BE2C (cell line): ENCODE results near the gene TTLL6.
"Not testable (repeated sequence)": the region's sequence is repeated elsewhere in the genome, so short reads cannot be mapped to it uniquely, and the experiment has no call there.

Experiments used
- DNase-seq: peaks from one replicate; pipeline ENCODE4 v3.0.0-alpha.2; 2020
- H3K27me3 ChIP-seq: fragments of 250-450 bp; sonication (Bioruptor Pico); 2 replicates; pipeline ENCODE4 v1.5.1; 2020; ENCODE audit warnings: mild to moderate bottlenecking
- H3K36me3 ChIP-seq: fragments of 250-450 bp; sonication (Bioruptor Pico); 2 replicates; pipeline ENCODE4 v1.5.1; 2020; ENCODE audit warnings: mild to moderate bottlenecking
- H3K4me1 ChIP-seq: fragments of 250-450 bp; sonication (Bioruptor Pico); 2 replicates; pipeline ENCODE4 v1.5.1; 2020
- H3K4me3 ChIP-seq: 2 replicates; pipeline ENCODE4 v1.5.1; 2011; ENCODE audit warnings: low read depth, low read length
- H3K9me3 ChIP-seq: fragments of 250-450 bp; sonication (Bioruptor Pico); 2 replicates; pipeline ENCODE4 v1.5.1; 2020
- TF ChIP-seq, protein P1 (sequence below): IDR thresholded peaks from 2 replicates; pipeline ENCODE4 v1.5.1; 2012; ENCODE audit warnings: mild to moderate bottlenecking, low read depth, low read length

Gene TTLL6

DNA sequence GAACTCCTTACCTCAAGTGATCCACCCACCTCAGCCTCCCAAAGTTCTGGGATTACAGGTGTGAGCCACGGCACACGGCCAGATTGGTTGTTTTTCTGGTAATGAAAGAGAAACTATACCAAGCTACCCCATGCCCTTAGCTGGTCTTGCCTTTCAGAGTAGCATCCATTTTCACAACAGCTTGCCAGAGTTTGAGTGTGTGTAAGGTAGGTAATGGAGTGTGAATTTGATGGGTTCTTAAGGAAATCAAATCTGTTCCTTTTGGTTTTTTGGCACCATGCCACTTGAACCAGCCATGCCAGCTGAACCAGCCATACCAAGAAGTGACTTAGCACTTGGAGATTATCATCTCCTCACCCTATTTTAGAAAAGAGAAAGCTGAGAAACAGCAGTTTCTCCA, 18.9 kb upstream of the TTLL6 start:
- Histone ChIP-seq H3K4me3 (no peak overlapping the region), H3K27me3 (no peaks in the 10 kb centered on the region), H3K4me1 (no peaks in the 10 kb centered on the region; the same call in 1 of the 2 replicates), H3K36me3 (no peaks in the 10 kb centered on the region), H3K9me3 (no peaks in the 10 kb centered on the region)
- DNase-seq = no peak
- TF ChIP-seq, protein P1, sequence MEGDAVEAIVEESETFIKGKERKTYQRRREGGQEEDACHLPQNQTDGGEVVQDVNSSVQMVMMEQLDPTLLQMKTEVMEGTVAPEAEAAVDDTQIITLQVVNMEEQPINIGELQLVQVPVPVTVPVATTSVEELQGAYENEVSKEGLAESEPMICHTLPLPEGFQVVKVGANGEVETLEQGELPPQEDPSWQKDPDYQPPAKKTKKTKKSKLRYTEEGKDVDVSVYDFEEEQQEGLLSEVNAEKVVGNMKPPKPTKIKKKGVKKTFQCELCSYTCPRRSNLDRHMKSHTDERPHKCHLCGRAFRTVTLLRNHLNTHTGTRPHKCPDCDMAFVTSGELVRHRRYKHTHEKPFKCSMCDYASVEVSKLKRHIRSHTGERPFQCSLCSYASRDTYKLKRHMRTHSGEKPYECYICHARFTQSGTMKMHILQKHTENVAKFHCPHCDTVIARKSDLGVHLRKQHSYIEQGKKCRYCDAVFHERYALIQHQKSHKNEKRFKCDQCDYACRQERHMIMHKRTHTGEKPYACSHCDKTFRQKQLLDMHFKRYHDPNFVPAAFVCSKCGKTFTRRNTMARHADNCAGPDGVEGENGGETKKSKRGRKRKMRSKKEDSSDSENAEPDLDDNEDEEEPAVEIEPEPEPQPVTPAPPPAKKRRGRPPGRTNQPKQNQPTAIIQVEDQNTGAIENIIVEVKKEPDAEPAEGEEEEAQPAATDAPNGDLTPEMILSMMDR = no peak

DNA sequence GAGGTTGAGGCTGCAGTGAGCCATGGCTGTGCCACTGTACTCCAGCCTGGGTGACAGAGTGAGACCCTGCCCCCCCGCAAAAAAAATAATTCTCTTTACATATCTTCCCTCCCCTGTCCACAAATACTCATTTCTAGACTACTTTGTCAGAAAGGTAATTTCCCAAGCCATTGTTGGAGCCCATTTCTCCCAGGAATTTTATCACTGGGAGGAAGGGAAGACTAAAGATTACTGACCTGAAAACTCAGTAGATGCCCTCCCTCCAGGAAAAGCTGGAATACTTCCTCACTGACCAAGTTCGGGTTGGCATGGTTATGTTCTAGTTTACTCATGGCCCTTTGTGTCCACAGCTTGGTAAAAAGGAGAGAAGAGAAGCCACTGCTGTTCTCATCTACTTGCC, 17.9 kb upstream of the TTLL6 start:
- no peak overlapping the region for H3K4me3 ChIP-seq
- no peaks in the 10 kb centered on the region for H3K9me3 ChIP-seq
- H3K27me3 ChIP-seq = no peaks in the 10 kb centered on the region
- TF ChIP-seq, protein P1 = no peak
- H3K4me1 ChIP-seq = no peaks in the 10 kb centered on the region; the same call in 1 of the 2 replicates
- no peak for DNase-seq
- no peaks in the 10 kb centered on the region for H3K36me3 ChIP-seq

DNA sequence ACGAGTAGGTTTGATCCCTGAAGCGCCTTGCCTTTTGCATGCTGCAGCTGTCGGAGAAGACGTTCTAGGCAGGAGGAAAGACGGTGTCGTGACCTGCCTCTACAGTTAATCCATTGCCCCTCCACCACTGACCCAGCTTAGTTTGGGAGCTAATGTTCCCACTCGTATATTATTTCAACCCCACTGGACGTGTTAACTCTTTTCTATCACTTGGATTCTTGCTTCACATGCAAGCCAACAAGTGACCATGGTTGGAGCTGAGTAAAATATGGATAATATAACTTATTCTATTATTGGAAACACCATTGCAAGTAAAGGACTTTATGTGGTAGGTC, 14.5 kb upstream of the TTLL6 start:
- Histone ChIP-seq H3K36me3 (no peaks in the 10 kb centered on the region), H3K4me3 (peak overlapping the region; percentile 96), H3K9me3 (no peaks in the 10 kb centered on the region), H3K27me3 (no peaks in the 10 kb centered on the region), H3K4me1 (no peaks in the 10 kb centered on the region)
- no peak for DNase-seq
- TF ChIP-seq, protein P1 = no peak

DNA sequence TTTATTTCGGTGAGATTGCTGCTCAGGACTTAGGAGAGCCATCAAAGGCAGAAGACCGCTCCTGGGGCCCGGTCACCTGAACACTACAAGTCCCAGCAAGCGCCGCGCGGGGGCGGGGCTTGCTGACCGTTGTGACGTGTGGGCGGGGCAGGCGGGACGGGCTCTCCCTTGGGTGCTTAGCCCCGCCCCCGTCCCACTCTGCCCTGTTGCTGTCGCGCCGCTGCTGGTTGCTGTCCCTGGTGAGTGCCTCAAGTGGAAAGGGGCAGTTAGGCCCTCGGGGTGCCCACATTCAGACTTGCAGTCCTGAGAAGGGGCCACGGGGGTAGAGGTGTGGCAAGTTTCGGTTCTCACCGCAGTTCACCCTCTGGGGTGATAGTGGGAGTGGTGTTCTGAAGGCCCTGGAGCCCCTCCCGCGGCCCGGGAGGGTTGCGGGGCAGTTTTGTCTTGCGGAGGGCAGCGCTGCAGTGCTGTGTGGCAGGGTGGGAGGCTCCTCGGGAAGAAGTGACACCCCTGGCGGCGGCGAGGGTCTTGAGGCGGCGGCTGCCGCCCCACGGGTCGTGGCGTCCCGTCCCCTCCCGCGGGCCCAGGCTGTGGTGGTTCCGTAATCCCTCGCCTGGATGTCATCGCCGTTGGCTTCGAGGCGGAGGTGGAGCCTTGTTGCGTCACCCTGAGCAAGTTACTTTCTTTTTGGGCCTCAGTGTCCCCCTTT, 14.0 kb upstream of the TTLL6 start, which contains the start of gene CALCOCO2:
Gene CALCOCO2 (plus strand): TSS at position 196 of the 709 bp plus-strand sequence. CDS start 10,673 bp downstream, outside the sequence.
- Histone ChIP-seq H3K27me3 (no peaks in the 10 kb centered on the region), H3K9me3 (no peaks in the 10 kb centered on the region)
- TF ChIP-seq, protein P1 = no peak

DNA sequence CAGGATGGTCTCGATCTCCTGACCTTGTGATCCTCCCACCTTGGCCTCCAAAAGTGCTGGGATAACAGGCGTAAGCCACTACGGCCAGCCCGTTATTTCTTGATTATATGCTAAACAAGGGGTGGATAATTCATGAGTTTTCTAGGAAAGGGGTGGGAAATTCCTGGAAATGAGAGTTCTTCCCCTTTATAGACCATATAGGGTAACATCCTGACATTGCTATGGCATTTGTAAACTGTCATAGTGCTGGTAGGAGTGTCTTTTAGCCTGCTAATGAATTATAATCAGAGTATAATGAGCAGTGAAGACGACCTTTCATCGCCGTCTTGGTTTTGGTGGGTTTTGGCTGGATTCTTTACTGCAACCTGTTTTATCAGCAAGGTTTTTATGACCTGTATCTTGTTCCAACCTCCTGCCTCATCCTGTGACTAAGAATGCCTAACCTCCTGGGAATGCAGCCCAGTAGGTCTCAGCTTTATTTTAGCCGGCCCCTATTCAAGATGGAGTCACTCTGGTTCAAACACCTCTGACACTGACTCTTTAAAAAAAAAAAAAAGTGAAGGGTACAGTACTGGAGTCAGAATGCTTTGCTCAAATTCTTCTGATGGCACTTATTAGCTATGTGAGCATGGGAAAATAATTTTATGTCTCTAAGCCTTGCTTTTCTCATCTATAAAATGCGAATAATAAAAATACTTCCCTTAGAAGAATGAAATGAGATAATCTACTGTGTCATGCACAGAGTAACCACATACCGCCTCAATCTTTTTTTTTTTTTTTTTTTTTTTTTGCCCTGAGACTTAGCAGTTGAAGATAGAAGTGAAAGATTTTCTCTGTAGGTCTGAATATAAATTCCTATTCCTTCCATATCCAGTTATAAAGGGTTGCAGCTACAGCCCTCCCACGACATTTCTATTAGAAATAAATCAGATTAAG, 8.7 kb upstream of the TTLL6 start:
- H3K4me1 ChIP-seq = no peaks in the 10 kb centered on the region
- DNase-seq = no peak
- TF ChIP-seq, protein P1 = no peak
- H3K27me3 ChIP-seq = peaks cover 8% of the 10 kb centered on the region; the same call in 1 of the 2 replicates
- H3K9me3 ChIP-seq = no peaks in the 10 kb centered on the region
- no peak overlapping the region for H3K4me3 ChIP-seq
- no peaks in the 10 kb centered on the region for H3K36me3 ChIP-seq

More for the DNA sequence above, 14.0 kb upstream of the TTLL6 start, which contains the start of gene CALCOCO2:
- H3K4me3 ChIP-seq = peak within 1 kb of the TSS; percentile 96
- no peaks in the 10 kb centered on the region for H3K4me1 ChIP-seq
- no peaks in the 10 kb centered on the region for H3K36me3 ChIP-seq
- DNase-seq = peak; percentile 94

DNA sequence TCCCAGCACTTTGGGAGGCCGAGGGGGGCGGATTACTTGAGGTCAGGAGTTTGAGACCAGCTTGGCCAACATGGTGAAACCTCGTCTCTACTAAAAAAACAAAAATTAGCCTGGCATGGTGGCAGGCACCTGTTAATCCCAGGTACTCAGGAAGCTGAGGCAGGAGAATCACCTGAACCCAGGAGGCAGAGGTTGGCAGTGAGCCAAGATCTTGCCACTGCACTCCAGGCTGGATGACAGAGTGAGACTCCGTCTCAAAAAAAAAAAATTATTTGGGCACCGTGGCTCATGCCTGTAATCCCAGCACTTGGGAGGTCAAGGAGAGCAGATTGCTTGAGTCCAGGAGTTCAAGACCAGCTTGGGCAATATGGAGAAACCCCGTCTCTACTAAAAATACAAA, 3.9 kb upstream of the TTLL6 start:
- peaks cover 10% of the 10 kb centered on the region for H3K27me3 ChIP-seq
- H3K4me3 ChIP-seq, H3K9me3 ChIP-seq, H3K4me1 ChIP-seq, H3K36me3 ChIP-seq, DNase-seq: not testable (repeated sequence)
